ENCODE results near the gene RNF207. TPM values are rescaled to one million over a fixed set of nuclear protein-coding genes. Genes with fewer than 3 reads are reported as not detected.

RNF207 gene
- total RNA-seq, 1 experiment from 2014 or later: 6.4 TPM

DNA sequence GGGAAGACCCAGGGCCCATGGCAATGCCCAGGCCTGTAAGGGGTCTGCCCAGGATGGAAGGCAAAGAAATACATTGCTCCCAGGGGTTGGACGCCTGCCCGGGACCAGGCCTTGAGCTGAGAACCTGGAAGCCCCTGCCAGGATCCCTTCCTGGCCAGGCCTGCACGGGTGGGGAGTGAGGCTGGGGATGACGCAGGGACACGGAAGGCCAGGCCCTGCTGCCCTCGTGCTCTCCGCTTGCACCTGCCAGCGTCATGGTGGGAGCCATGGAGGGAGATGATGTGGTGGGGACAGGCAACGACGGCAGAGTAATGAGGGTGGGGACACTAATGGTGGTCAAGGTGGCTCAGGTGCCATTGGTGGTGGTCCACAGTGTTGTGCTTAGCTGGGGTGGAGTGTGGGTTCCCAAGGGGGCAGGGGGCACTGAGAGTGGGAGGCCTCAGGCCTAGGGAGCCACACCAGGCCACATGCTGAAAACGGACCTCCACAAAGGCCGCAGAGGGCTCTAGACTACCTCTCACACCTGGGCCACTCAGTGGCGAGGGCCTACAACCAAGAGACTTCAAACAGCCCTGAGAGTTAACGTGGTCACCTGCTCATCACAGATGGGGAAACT is 42.4 kb downstream of the RNF207 start:
- H3K4me3 ChIP-seq (ENCODE audit: low read depth, low read length, poor library complexity, severe bottlenecking): no peak overlapping the region
- no peak for DNase-seq (ENCODE audit: low spot score)
- no peak overlapping the region for H3K27ac ChIP-seq (ENCODE audit: low read depth, low read length, poor library complexity, severe bottlenecking)
- peaks cover 31% of the 10 kb centered on the region for H3K27me3 ChIP-seq (replicated peaks; ENCODE audit: insufficient read depth, low read depth, low read length, poor library complexity)
- H3K36me3 ChIP-seq (ENCODE audit: insufficient read depth, low read length, poor library complexity, severe bottlenecking): no peaks in the 10 kb centered on the region
- BruUV-seq (replicated peaks): no TSS peak
- no peak for TF ChIP-seq EZH2 (IDR thresholded peaks at IDR 0.05; ENCODE audit: borderline replicate concordance, low read depth, low read length, poor library complexity, severe bottlenecking)
- TF ChIP-seq, protein P1, sequence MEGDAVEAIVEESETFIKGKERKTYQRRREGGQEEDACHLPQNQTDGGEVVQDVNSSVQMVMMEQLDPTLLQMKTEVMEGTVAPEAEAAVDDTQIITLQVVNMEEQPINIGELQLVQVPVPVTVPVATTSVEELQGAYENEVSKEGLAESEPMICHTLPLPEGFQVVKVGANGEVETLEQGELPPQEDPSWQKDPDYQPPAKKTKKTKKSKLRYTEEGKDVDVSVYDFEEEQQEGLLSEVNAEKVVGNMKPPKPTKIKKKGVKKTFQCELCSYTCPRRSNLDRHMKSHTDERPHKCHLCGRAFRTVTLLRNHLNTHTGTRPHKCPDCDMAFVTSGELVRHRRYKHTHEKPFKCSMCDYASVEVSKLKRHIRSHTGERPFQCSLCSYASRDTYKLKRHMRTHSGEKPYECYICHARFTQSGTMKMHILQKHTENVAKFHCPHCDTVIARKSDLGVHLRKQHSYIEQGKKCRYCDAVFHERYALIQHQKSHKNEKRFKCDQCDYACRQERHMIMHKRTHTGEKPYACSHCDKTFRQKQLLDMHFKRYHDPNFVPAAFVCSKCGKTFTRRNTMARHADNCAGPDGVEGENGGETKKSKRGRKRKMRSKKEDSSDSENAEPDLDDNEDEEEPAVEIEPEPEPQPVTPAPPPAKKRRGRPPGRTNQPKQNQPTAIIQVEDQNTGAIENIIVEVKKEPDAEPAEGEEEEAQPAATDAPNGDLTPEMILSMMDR (conservative IDR thresholded peaks at IDR 0.05; ENCODE audit: low read depth, low read length): no peak
- H3K4me1 ChIP-seq (ENCODE audit: insufficient read depth, low read length, poor library complexity, severe bottlenecking): peaks cover 16% of the 10 kb centered on the region
- ChIA-PET CTCF (interaction anchor here (1.0 to 2.8 kb wide), 2 partner anchors 79 to 189 kb away, joined by 3 to 16 read pairs; no protein-coding TSS in a partner anchor), POLR2A (ENCODE audit: low non-redundant PET) (no interaction called here)
- intact Hi-C loops (cut with micrococcal nuclease; ENCODE audit: unreplicated experiment): no loop called here
- no peaks in the 10 kb centered on the region for H3K9me3 ChIP-seq (ENCODE audit: low read depth, low read length, poor library complexity, severe bottlenecking)

DNA sequence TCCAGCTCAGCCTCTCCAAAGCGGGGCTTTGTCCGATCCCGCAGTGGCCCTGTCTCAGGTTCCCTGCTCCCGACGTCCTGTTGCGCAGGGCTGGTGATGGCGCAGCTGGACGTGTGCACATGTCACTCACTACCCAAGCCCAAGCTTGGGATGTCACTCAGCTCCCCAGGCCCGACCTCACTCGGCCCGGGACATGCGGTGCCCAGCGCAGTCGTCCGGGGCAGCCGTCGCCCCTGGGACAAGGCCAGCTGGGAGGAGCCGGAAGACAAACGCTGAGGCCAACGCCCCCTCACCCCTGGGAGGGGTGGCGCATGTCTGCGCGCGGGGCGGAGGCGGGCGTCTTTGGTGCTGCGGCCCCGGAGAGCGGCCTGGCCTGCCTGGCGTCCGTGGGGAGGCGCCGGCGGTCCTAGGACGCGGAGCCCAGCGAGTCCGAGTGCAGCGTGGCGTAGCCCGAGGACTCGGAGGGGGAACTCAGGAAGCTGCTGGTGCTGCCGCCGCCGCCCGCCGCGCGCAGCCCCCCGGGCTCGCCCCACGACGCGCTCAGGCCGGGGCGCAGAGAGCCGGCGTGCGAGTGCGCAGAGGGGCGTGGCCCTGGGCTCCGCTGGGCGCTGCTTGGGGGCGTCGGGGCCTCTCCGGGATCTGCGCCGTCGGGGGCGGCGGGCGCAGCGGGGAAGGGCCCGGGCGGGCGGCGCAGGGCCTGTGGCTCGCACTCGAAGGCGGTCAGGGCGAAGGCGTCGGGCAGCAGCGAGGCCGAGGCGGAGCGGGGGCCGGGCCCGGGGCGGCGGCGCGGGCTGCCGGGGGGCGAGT is 43.2 kb downstream of the RNF207 start:
- Histone ChIP-seq H3K36me3 (ENCODE audit: insufficient read depth, low read length, poor library complexity, severe bottlenecking) (no peaks in the 10 kb centered on the region), H3K9me3 (ENCODE audit: low read depth, low read length, poor library complexity, severe bottlenecking) (no peaks in the 10 kb centered on the region), H3K27ac (ENCODE audit: low read depth, low read length, poor library complexity, severe bottlenecking) (no peak overlapping the region), H3K4me1 (ENCODE audit: insufficient read depth, low read length, poor library complexity, severe bottlenecking) (peaks cover 16% of the 10 kb centered on the region), H3K4me3 (ENCODE audit: low read depth, low read length, poor library complexity, severe bottlenecking) (no peak overlapping the region), H3K27me3 (replicated peaks; ENCODE audit: insufficient read depth, low read depth, low read length, poor library complexity) (peaks cover 23% of the 10 kb centered on the region)
- ChIA-PET POLR2A (ENCODE audit: low non-redundant PET) (no interaction called here), CTCF (interaction anchor here (0.6 kb wide), 1 partner anchor 226 kb away, joined by 4 read pairs; no protein-coding TSS in a partner anchor)
- BruUV-seq (replicated peaks): no TSS peak
- DNase-seq (ENCODE audit: low spot score): no peak
- TF ChIP-seq, protein P1 (conservative IDR thresholded peaks at IDR 0.05; ENCODE audit: low read depth, low read length): no peak
- TF ChIP-seq EZH2 (IDR thresholded peaks at IDR 0.05; ENCODE audit: borderline replicate concordance, low read depth, low read length, poor library complexity, severe bottlenecking): no peak
- intact Hi-C loops (cut with micrococcal nuclease; ENCODE audit: unreplicated experiment): no loop called here

DNA sequence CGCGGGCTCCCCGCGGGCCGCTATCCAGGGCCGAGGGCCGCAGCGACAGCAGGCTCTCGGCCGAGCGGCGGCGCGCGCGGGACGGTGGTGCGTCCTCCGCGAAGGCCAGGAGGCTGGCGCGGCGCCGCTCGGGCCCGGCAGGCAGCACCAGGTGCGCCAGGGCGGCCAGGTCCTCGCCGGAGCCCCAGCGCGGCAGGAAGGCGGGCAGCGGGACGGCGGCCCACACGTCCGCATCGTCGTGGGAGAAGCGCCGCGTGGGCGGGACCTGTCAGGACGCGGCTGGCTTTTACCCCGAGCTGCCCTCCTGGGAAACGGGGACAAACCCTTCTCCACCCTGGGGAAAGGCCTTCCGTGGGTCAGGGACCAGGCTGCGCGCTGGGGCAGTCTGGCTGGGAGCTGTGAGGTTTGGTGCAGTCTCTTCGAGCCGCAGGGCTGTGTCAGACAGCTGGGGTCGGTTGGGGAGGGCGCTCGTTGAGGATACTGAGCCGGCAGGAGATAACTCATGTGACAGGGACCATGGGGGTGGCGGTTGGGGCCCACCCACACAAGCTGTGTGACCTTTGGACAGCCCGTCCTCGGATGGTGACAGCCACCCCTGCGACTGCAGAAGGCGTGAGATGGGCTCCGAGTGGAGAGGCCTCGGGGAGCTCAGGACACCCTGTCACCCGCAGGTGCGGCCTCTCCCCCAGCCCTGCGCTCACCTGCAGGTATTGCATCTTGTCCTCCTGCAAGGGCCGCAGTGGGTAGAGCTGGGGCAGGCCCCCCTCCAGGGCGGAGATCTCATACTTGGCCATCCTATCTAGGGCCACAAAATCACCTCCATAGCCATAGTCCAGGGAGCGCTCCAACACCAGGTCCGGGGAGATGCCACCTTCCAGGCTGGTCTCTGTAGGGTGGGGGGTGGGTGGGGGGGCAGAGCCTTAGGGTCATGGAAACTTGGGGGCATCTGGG is 44.1 kb downstream of the RNF207 start:
- TF ChIP-seq, protein P1 (conservative IDR thresholded peaks at IDR 0.05; ENCODE audit: low read depth, low read length): no peak
- no peak for TF ChIP-seq EZH2 (IDR thresholded peaks at IDR 0.05; ENCODE audit: borderline replicate concordance, low read depth, low read length, poor library complexity, severe bottlenecking)
- ChIA-PET POLR2A (ENCODE audit: low non-redundant PET) (no interaction called here), CTCF (no interaction called here)
- Histone ChIP-seq H3K4me3 (ENCODE audit: low read depth, low read length, poor library complexity, severe bottlenecking) (no peak overlapping the region), H3K27me3 (replicated peaks; ENCODE audit: insufficient read depth, low read depth, low read length, poor library complexity) (peaks cover 15% of the 10 kb centered on the region), H3K4me1 (ENCODE audit: insufficient read depth, low read length, poor library complexity, severe bottlenecking) (peaks cover 16% of the 10 kb centered on the region), H3K36me3 (ENCODE audit: insufficient read depth, low read length, poor library complexity, severe bottlenecking) (no peaks in the 10 kb centered on the region), H3K27ac (ENCODE audit: low read depth, low read length, poor library complexity, severe bottlenecking) (no peak overlapping the region), H3K9me3 (ENCODE audit: low read depth, low read length, poor library complexity, severe bottlenecking) (no peaks in the 10 kb centered on the region)
- intact Hi-C loops (cut with micrococcal nuclease; ENCODE audit: unreplicated experiment): no loop called here
- BruUV-seq (replicated peaks): no TSS peak
- DNase-seq (ENCODE audit: low spot score): no peak
